ENCODE data around the gene DYRK1A. TPM values are rescaled to one million over a fixed set of nuclear protein-coding genes. Genes with fewer than 3 reads are reported as not detected.

Gene DYRK1A
- total RNA-seq, 1 donor from 2014 or later, result 50.3 TPM

DNA sequence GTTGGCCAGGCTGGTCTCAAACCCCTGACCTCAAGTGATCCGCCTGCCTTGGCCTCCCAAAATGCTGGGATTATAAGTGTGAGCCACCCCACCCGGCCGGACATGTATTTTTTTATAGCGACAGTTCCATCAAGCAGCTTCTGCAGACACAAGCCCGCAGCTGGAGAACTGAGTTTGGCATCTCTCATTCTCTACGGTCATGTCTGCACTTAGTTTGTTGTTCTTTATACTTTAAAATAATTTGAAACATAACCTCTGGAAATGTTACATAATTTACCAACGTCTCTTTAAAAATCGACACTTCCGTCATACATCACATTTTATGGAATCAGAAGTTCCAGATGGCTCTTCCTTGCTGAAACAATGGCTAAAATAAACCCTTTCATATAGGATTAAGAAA lies 183.6 kb downstream of the DYRK1A start:
- H3K27me3 Mint-ChIP-seq (ENCODE audit: low read depth), result no peaks in the 10 kb centered on the region
- H3K36me3 Mint-ChIP-seq (ENCODE audit: low read depth), result no peaks in the 10 kb centered on the region
- no peaks in the 10 kb centered on the region for H3K9me3 Mint-ChIP-seq (ENCODE audit: low read depth)
- no peak overlapping the region for H3K4me3 Mint-ChIP-seq (ENCODE audit: unreplicated experiment)
- peaks cover 49% of the 10 kb centered on the region for H3K4me1 Mint-ChIP-seq (ENCODE audit: low read depth)
- no peak for DNase-seq (ENCODE audit: low spot score)
- H3K27ac Mint-ChIP-seq (ENCODE audit: unreplicated experiment), result no peak overlapping the region
- TF ChIP-seq, protein P1, sequence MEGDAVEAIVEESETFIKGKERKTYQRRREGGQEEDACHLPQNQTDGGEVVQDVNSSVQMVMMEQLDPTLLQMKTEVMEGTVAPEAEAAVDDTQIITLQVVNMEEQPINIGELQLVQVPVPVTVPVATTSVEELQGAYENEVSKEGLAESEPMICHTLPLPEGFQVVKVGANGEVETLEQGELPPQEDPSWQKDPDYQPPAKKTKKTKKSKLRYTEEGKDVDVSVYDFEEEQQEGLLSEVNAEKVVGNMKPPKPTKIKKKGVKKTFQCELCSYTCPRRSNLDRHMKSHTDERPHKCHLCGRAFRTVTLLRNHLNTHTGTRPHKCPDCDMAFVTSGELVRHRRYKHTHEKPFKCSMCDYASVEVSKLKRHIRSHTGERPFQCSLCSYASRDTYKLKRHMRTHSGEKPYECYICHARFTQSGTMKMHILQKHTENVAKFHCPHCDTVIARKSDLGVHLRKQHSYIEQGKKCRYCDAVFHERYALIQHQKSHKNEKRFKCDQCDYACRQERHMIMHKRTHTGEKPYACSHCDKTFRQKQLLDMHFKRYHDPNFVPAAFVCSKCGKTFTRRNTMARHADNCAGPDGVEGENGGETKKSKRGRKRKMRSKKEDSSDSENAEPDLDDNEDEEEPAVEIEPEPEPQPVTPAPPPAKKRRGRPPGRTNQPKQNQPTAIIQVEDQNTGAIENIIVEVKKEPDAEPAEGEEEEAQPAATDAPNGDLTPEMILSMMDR (IDR thresholded peaks at IDR 0.05), result no peak

DNA sequence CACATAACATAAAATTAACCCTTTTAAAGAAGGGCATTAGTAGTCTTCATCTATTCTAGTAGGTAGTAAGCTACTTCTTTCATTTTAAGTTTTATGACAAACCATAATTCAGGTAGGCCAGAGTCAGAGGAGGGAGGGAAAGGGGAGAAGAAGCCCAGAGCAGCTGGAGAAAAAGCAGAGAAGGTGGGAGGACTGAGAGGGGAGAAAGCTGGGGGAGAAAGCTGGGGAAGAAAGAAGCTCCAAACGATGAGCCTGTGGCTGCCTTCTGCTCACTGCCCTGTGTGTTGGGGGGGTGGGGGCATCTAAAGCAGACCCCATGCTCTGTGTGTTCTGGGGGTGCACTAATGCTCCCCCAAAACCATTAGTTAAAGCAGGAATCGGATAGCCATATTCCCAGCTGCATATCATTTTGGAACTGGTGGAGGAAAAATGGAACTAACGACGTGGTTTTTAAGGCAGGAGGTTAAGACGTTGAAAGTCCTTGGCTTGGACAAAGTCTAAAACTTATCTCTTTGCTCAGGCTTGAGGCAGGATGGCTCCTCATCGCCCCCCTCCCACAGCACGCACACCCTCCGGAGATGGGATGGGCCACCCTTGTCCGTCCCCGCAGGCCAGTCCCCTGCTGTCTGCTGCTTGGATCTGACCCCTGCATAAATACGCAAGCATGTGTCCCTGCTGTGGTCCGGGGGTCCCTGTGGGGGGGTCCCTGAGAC lies 184.2 kb downstream of the DYRK1A start:
- Mint-ChIP-seq H3K4me3 (ENCODE audit: unreplicated experiment) (no peak overlapping the region), H3K4me1 (ENCODE audit: low read depth) (peaks cover 49% of the 10 kb centered on the region), H3K27ac (ENCODE audit: unreplicated experiment) (no peak overlapping the region), H3K36me3 (ENCODE audit: low read depth) (no peaks in the 10 kb centered on the region), H3K27me3 (ENCODE audit: low read depth) (no peaks in the 10 kb centered on the region), H3K9me3 (ENCODE audit: low read depth) (no peaks in the 10 kb centered on the region)
- TF ChIP-seq, protein P1 (IDR thresholded peaks at IDR 0.05), result no peak
- DNase-seq (ENCODE audit: low spot score), result no peak

DNA sequence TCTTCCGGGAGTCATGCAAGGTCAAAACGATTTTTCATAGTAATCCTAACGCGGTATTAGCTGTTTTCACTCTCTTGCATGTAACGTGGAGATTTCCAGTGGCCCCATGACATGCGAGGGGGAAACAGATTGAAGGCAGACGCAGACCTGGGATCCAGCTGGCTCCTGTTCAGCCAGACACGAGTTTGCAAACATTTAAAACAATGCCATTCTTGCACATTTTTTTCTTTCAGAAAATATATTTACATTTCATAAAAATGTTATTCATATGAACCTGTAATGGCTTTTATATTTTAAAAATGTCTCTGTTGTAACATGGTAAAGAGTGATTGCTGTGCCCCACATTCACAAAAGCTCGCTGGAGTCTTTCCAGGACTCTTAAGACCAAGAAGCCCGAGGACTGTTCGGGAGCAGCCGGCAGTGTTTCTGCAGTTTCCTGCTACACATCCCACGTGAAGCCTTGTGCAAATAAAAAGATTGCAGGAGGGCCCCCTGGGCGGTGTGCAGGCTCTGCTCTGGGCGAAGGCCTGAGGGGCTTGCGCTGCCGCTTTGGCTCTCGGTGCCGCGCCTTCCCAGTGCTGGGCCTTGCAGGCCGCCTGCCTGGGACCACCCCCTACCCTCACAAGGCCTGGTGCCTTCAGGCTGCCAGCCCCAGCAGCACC lies 184.9 kb downstream of the DYRK1A start:
- Mint-ChIP-seq H3K27ac (ENCODE audit: unreplicated experiment) (peak overlapping the region; percentile 32), H3K4me3 (ENCODE audit: unreplicated experiment) (no peak overlapping the region), H3K4me1 (ENCODE audit: low read depth) (peaks cover 49% of the 10 kb centered on the region), H3K27me3 (ENCODE audit: low read depth) (no peaks in the 10 kb centered on the region), H3K9me3 (ENCODE audit: low read depth) (no peaks in the 10 kb centered on the region), H3K36me3 (ENCODE audit: low read depth) (no peaks in the 10 kb centered on the region)
- no peak for DNase-seq (ENCODE audit: low spot score)
- TF ChIP-seq, protein P1 (IDR thresholded peaks at IDR 0.05), result no peak

- TF ChIP-seq, protein P1 (IDR thresholded peaks at IDR 0.05), result no peak
These were observed 185.4 kb downstream of the DYRK1A start for GRCh38 chr21:37551993-37552355.

DNA sequence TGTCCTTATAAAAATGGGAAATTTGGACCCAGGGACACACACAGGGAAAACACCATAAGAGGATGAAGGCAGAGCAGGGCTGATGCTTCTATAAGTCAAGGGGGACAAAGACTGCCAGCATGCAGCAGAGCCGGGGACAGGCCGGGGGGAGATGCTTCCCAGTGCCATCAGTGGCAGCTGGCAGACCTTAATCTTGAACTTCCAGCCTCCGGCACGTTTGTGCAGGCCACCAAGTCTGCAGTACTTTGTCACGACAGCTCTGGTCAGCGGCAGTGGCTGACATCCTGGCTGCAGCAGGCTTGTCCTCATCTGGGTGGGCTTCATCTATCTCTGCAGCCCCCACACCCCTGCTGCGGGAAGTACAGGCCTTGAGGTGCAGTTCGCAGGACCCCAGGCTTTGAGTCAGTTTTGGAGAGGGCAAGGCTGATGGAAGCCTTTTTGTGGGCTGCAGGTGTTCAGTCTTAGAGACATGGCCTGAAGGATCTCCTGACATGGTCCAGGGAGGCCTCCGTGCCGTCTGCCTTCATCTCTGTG lies 186.0 kb downstream of the DYRK1A start:
- no peak overlapping the region for H3K27ac Mint-ChIP-seq (ENCODE audit: unreplicated experiment)
- no peaks in the 10 kb centered on the region for H3K36me3 Mint-ChIP-seq (ENCODE audit: low read depth)
- TF ChIP-seq, protein P1 (IDR thresholded peaks at IDR 0.05), result no peak
- peaks cover 42% of the 10 kb centered on the region for H3K4me1 Mint-ChIP-seq (ENCODE audit: low read depth)
- H3K9me3 Mint-ChIP-seq (ENCODE audit: low read depth), result no peaks in the 10 kb centered on the region
- H3K4me3 Mint-ChIP-seq (ENCODE audit: unreplicated experiment), result no peak overlapping the region
- no peak for DNase-seq (ENCODE audit: low spot score)
- H3K27me3 Mint-ChIP-seq (ENCODE audit: low read depth), result no peaks in the 10 kb centered on the region

More at GRCh38 chr21:37551993-37552355, 185.4 kb downstream of the DYRK1A start:
- no peak for DNase-seq (ENCODE audit: low spot score)
- peaks cover 48% of the 10 kb centered on the region for H3K4me1 Mint-ChIP-seq (ENCODE audit: low read depth)
- no peak overlapping the region for H3K27ac Mint-ChIP-seq (ENCODE audit: unreplicated experiment)
- no peaks in the 10 kb centered on the region for H3K9me3 Mint-ChIP-seq (ENCODE audit: low read depth)
- H3K4me3 Mint-ChIP-seq (ENCODE audit: unreplicated experiment), result no peak overlapping the region
- no peaks in the 10 kb centered on the region for H3K36me3 Mint-ChIP-seq (ENCODE audit: low read depth)
- no peaks in the 10 kb centered on the region for H3K27me3 Mint-ChIP-seq (ENCODE audit: low read depth)
